GM10248 (cell line): ENCODE data around the gene POLQ.

Experiments
- CTCF ChIA-PET: fragments of 300-600 bp; sonication (Branson Sonifier 250); formaldehyde crosslinking; extraction: SDS; loops from one replicate; lab custom pipeline; 2021; ENCODE audit warnings: antibody characterized with exemption; lab: Yijun Ruan, JAX
- POLR2A ChIA-PET: fragments of 350-650 bp; sonication (Branson Sonifier 250); formaldehyde crosslinking; extraction: SDS; loops from one replicate; lab custom pipeline; 2020; ENCODE audit warnings: antibody characterized with exemption; lab: Yijun Ruan, JAX
- DNase-seq: peaks from one replicate; pipeline ENCODE4 v3.0.0; 2012; ENCODE audit errors: extremely low spot score
- TF ChIP-seq, protein P1 (sequence below): IDR thresholded peaks from 2 replicates; pipeline ENCODE4 v1.5.1; 2012; ENCODE audit warnings: mild to moderate bottlenecking, low read depth; ENCODE audit errors: extremely low read depth, missing control alignments, control extremely low read depth

POLQ gene

DNA sequence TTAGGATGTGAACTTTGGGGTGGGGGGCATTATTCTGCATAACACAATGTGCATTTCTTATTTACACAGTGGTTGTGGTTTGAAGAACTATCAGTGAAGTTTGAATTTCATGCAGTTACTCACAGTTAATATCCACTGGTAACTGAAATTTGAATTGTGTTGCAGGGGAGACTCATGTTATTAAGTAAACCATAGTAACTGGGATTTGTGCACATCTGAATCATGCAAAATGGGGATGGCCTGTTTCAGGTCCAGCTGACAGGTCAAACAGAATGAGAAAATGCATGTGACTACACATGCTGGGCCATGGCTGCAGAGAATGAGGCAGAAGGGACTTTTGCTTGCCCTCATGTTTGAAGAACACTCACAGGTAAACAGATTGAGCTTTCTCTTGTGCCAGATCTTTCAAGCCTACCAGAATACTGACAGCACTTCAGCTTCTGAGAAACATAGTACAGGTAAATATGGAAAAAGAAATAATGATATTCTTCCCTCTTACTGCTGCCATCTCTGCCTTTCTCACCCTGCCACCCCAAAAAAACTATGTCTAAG is 115.0 kb downstream of the POLQ start:
- POLR2A ChIA-PET, result no interaction called here

DNA sequence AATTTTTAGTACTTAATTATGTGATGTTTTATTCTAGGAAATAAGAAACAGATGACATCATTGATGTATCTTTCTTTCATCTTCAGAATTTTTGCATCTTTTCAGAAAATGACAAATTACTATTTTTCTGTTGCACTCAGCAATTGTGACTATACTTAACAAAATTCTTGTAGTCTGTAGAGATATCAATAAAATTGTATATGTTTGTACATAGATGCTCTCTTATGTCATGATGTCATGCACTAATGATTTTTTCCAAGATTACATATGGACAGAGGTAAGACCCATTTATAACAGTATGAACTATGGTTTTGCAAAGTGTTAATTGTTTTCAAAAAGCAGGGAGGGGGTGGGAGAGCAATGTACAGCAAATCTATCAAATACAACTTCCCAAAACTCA is 121.2 kb downstream of the POLQ start:
- DNase-seq, result no peak
- CTCF ChIA-PET, result no interaction called here
- POLR2A ChIA-PET, result no interaction called here
- TF ChIP-seq, protein P1, sequence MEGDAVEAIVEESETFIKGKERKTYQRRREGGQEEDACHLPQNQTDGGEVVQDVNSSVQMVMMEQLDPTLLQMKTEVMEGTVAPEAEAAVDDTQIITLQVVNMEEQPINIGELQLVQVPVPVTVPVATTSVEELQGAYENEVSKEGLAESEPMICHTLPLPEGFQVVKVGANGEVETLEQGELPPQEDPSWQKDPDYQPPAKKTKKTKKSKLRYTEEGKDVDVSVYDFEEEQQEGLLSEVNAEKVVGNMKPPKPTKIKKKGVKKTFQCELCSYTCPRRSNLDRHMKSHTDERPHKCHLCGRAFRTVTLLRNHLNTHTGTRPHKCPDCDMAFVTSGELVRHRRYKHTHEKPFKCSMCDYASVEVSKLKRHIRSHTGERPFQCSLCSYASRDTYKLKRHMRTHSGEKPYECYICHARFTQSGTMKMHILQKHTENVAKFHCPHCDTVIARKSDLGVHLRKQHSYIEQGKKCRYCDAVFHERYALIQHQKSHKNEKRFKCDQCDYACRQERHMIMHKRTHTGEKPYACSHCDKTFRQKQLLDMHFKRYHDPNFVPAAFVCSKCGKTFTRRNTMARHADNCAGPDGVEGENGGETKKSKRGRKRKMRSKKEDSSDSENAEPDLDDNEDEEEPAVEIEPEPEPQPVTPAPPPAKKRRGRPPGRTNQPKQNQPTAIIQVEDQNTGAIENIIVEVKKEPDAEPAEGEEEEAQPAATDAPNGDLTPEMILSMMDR, result no peak

More for the DNA sequence above, 115.0 kb downstream of the POLQ start:
- DNase-seq, result no peak
- CTCF ChIA-PET, result interaction anchor here (1.1 to 2.4 kb wide), 4 partner anchors 11 to 20 kb away, joined by 4 to 9 read pairs (median 5); no protein-coding TSS in a partner anchor
- TF ChIP-seq, protein P1, result no peak

DNA sequence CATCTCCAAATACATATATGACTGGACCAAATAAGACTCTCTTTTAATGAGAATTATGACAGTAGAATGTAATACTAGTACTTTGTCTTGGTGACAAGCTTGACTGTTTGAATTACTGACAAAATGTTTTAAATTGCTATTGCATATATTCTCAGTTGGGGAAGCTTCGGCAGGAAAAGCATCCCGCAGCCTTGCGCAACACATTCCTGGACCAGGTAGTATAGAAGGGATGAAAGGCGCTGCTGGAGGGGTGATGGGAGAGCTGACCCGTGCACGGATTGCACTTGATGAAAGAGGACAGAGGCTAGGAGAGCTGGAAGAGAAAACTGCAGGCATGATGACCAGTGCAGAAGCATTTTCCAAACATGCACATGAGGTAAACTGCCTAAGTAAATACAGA is 127.6 kb downstream of the POLQ start:
- CTCF ChIA-PET, result interaction anchor here (2.7 kb wide), 1 partner anchor 13 kb away, joined by 9 read pairs; no protein-coding TSS in a partner anchor
- no peak for DNase-seq
- POLR2A ChIA-PET, result no interaction called here
- TF ChIP-seq, protein P1, result no peak

DNA sequence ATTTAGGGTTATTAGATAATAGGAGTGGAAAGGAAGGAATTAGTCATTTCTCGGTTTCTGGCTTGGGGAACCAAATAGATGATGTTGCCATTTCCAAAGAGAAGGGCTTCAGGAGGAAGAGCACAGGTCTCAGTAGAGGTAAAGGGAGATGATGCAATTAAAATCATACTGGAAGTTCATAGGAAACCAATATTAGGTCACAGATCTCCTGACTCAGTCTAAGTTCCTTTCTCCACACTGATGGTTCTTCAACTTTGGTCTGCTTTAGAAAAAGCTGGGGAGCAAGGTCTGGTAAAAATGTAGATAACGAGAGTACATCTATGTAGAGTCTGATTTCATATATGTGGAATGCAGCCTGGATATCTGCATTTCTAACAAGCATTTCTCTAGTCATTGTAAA is 130.9 kb downstream of the POLQ start:
- TF ChIP-seq, protein P1, result no peak
- ChIA-PET CTCF (interaction anchor here (1.8 kb wide), 1 partner anchor 16 kb away, joined by 4 read pairs; no protein-coding TSS in a partner anchor), POLR2A (no interaction called here)
- DNase-seq, result no peak

DNA sequence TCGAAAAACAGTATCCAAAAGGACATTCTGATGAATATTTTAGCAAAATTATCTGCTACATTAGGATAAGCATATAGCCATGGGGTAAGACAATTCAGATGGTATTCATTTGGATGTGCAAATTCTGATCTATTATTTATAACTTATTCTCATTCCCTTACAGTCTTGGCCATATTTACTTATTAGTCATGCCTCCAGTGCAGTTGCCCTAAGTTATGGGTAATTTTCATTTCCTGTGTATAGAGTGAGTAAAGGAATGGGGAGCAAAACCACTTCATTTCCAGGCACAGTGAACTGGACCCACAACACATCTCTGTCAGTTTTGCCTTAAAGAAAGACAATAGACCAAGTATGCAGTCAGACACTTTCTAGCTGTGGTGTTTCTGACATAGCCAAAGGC is 134.3 kb downstream of the POLQ start:
- TF ChIP-seq, protein P1, result no peak
- CTCF ChIA-PET, result interaction anchor here (1.5 kb wide), 1 partner anchor 20 kb away, joined by 5 read pairs; no protein-coding TSS in a partner anchor
- DNase-seq, result no peak
- POLR2A ChIA-PET, result no interaction called here

DNA sequence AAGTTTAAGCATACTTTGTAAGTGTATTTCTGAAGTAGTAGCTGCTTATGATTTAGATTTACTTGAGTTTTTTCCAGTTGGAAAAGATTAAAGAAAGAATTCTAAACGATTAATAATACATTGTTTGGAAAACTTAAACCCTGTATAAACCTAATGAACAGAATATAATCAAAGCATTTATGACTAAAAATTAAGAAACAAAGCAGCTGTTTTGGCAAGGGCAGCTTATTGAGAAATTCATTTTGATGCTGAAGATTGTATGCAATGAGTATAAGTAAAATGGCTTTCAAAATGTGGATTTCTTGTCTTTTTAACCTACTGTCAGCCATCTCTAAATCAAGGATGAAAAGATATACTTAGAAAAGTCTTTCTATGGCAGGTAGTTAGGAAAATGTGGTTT is 140.2 kb downstream of the POLQ start:
- POLR2A ChIA-PET, result no interaction called here
- TF ChIP-seq, protein P1, result no peak
- CTCF ChIA-PET, result no interaction called here
- DNase-seq, result no peak
